ENCODE results near the gene ALAS1.

Gene ALAS1

GRCh38 chr3:52220380-52221026, 22.5 kb downstream of the ALAS1 start:
- H3K27me3 ChIP-seq (ENCODE audit: control insufficient read depth, insufficient read depth, low read length, poor library complexity, severe bottlenecking), result no peaks in the 10 kb centered on the region
- no peaks in the 10 kb centered on the region for H3K4me1 ChIP-seq (ENCODE audit: control insufficient read depth, insufficient read depth, low read length)
- no peak overlapping the region for H3K27ac ChIP-seq (ENCODE audit: insufficient read depth, low read depth, low read length, poor library complexity, severe bottlenecking)
- no peaks in the 10 kb centered on the region for H3K36me3 ChIP-seq (ENCODE audit: control insufficient read depth, insufficient read depth, low read length)
- WGBS, 2 experiments, result 30 to 34% methylated on average over 9 of the region's 9 CpGs
- no peaks in the 10 kb centered on the region for H3K9me3 ChIP-seq (ENCODE audit: control insufficient read depth, low read length)
- no peak overlapping the region for H3K4me3 ChIP-seq (ENCODE audit: insufficient read depth, low read depth, low read length)

GRCh38 chr3:52221141-52221562, 23.2 kb downstream of the ALAS1 start:
- Histone ChIP-seq H3K4me1 (ENCODE audit: control insufficient read depth, insufficient read depth, low read length) (no peaks in the 10 kb centered on the region), H3K9me3 (ENCODE audit: control insufficient read depth, low read length) (no peaks in the 10 kb centered on the region), H3K36me3 (ENCODE audit: control insufficient read depth, insufficient read depth, low read length) (no peaks in the 10 kb centered on the region), H3K27me3 (ENCODE audit: control insufficient read depth, insufficient read depth, low read length, poor library complexity, severe bottlenecking) (no peaks in the 10 kb centered on the region), H3K27ac (ENCODE audit: insufficient read depth, low read depth, low read length, poor library complexity, severe bottlenecking) (no peak overlapping the region), H3K4me3 (ENCODE audit: insufficient read depth, low read depth, low read length) (no peak overlapping the region)
- WGBS, 2 experiments, result 95 to 96% methylated on average over 27 of the region's 27 CpGs

- H3K36me3 ChIP-seq (ENCODE audit: control insufficient read depth, insufficient read depth, low read length), result no peaks in the 10 kb centered on the region
- H3K9me3 ChIP-seq (ENCODE audit: control insufficient read depth, low read length), result no peaks in the 10 kb centered on the region
- no peak overlapping the region for H3K4me3 ChIP-seq (ENCODE audit: insufficient read depth, low read depth, low read length)
- H3K27me3 ChIP-seq (ENCODE audit: control insufficient read depth, insufficient read depth, low read length, poor library complexity, severe bottlenecking), result no peaks in the 10 kb centered on the region
- no peaks in the 10 kb centered on the region for H3K4me1 ChIP-seq (ENCODE audit: control insufficient read depth, insufficient read depth, low read length)
- 95% methylated on average over 34 of the region's 34 CpGs for WGBS, 2 experiments
- H3K27ac ChIP-seq (ENCODE audit: insufficient read depth, low read depth, low read length, poor library complexity, severe bottlenecking), result no peak overlapping the region
These were observed 23.8 kb downstream of the ALAS1 start for GRCh38 chr3:52221563-52222318.

- no peaks in the 10 kb centered on the region for H3K36me3 ChIP-seq (ENCODE audit: control insufficient read depth, insufficient read depth, low read length)
- no peaks in the 10 kb centered on the region for H3K9me3 ChIP-seq (ENCODE audit: control insufficient read depth, low read length)
- no peak overlapping the region for H3K27ac ChIP-seq (ENCODE audit: insufficient read depth, low read depth, low read length, poor library complexity, severe bottlenecking)
- no peaks in the 10 kb centered on the region for H3K4me1 ChIP-seq (ENCODE audit: control insufficient read depth, insufficient read depth, low read length)
- WGBS, 2 experiments, result 94 to 95% methylated on average over 41 of the region's 41 CpGs
- H3K4me3 ChIP-seq (ENCODE audit: insufficient read depth, low read depth, low read length), result no peak overlapping the region
- H3K27me3 ChIP-seq (ENCODE audit: control insufficient read depth, insufficient read depth, low read length, poor library complexity, severe bottlenecking), result no peaks in the 10 kb centered on the region
These were observed 24.6 kb downstream of the ALAS1 start for GRCh38 chr3:52222319-52223221.

- 94 to 95% methylated on average over 32 of the region's 32 CpGs for WGBS, 2 experiments
- H3K9me3 ChIP-seq (ENCODE audit: control insufficient read depth, low read length), result no peaks in the 10 kb centered on the region
- no peaks in the 10 kb centered on the region for H3K36me3 ChIP-seq (ENCODE audit: control insufficient read depth, insufficient read depth, low read length)
These were observed 25.8 kb downstream of the ALAS1 start for GRCh38 chr3:52223449-52224408.

GRCh38 chr3:52225452-52226228, 27.7 kb downstream of the ALAS1 start, which contains the start of gene TLR9:
TSS of gene TLR9 (minus strand) at chr3:52225645. CDS start at chr3:52225529, 116 bp downstream.
- no peaks in the 10 kb centered on the region for H3K27me3 ChIP-seq (ENCODE audit: control insufficient read depth, insufficient read depth, low read length, poor library complexity, severe bottlenecking)
- H3K9me3 ChIP-seq (ENCODE audit: control insufficient read depth, low read length), result no peaks in the 10 kb centered on the region
- H3K4me3 ChIP-seq (ENCODE audit: insufficient read depth, low read depth, low read length), result no peak within 1 kb of the TSS
- H3K36me3 ChIP-seq (ENCODE audit: control insufficient read depth, insufficient read depth, low read length), result no peaks in the 10 kb centered on the region
- no peak within 1 kb of the TSS for H3K27ac ChIP-seq (ENCODE audit: insufficient read depth, low read depth, low read length, poor library complexity, severe bottlenecking)
- 85 to 90% methylated on average over 9 of the region's 9 CpGs for WGBS, 2 experiments
- no peaks in the 10 kb centered on the region for H3K4me1 ChIP-seq (ENCODE audit: control insufficient read depth, insufficient read depth, low read length)

More at GRCh38 chr3:52223449-52224408, 25.8 kb downstream of the ALAS1 start:
- Histone ChIP-seq H3K4me1 (ENCODE audit: control insufficient read depth, insufficient read depth, low read length) (no peaks in the 10 kb centered on the region), H3K27me3 (ENCODE audit: control insufficient read depth, insufficient read depth, low read length, poor library complexity, severe bottlenecking) (no peaks in the 10 kb centered on the region), H3K27ac (ENCODE audit: insufficient read depth, low read depth, low read length, poor library complexity, severe bottlenecking) (no peak overlapping the region), H3K4me3 (ENCODE audit: insufficient read depth, low read depth, low read length) (no peak overlapping the region)

- H3K4me3 ChIP-seq (ENCODE audit: insufficient read depth, low read depth, low read length), result no peak overlapping the region
- no peak overlapping the region for H3K27ac ChIP-seq (ENCODE audit: insufficient read depth, low read depth, low read length, poor library complexity, severe bottlenecking)
- no peaks in the 10 kb centered on the region for H3K9me3 ChIP-seq (ENCODE audit: control insufficient read depth, low read length)
- WGBS, 2 experiments, result 92 to 94% methylated on average over 5 of the region's 5 CpGs
- no peaks in the 10 kb centered on the region for H3K4me1 ChIP-seq (ENCODE audit: control insufficient read depth, insufficient read depth, low read length)
- H3K27me3 ChIP-seq (ENCODE audit: control insufficient read depth, insufficient read depth, low read length, poor library complexity, severe bottlenecking), result no peaks in the 10 kb centered on the region
- H3K36me3 ChIP-seq (ENCODE audit: control insufficient read depth, insufficient read depth, low read length), result no peaks in the 10 kb centered on the region
These were observed 28.4 kb downstream of the ALAS1 start for GRCh38 chr3:52226229-52226817.

GRCh38 chr3:52227117-52227516, 29.2 kb downstream of the ALAS1 start:
- WGBS, 2 experiments, result 72 to 78% methylated on average over 4 of the region's 4 CpGs
- Histone ChIP-seq H3K27ac (ENCODE audit: insufficient read depth, low read depth, low read length, poor library complexity, severe bottlenecking) (no peak overlapping the region), H3K27me3 (ENCODE audit: control insufficient read depth, insufficient read depth, low read length, poor library complexity, severe bottlenecking) (no peaks in the 10 kb centered on the region), H3K36me3 (ENCODE audit: control insufficient read depth, insufficient read depth, low read length) (no peaks in the 10 kb centered on the region), H3K9me3 (ENCODE audit: control insufficient read depth, low read length) (no peaks in the 10 kb centered on the region), H3K4me3 (ENCODE audit: insufficient read depth, low read depth, low read length) (no peak overlapping the region), H3K4me1 (ENCODE audit: control insufficient read depth, insufficient read depth, low read length) (no peaks in the 10 kb centered on the region)

All from ectodermal cell (in vitro differentiated cells).